Body of pancreas (tissue), 4 donors: ENCODE data around the gene INPP5D.

Source experiments
- CTCF ChIP-seq, 7 experiments: fragments of 450-650 bp in 4 of 7; fragments of 200-600 bp in 3 of 7; sonication (generic) in 3 of 7; IDR thresholded peaks; one replicate each; pipeline ENCODE4 v1.5.1; 2016 to 2019; ENCODE audit warnings: antibody characterized with exemption in 7 of 7
- POLR2A ChIP-seq, 3 donors: fragments of 450-650 bp; IDR thresholded peaks; one replicate each; pipeline ENCODE4 v1.6.1; 2016; ENCODE audit warnings: antibody characterized with exemption in 3 of 3, mild to moderate bottlenecking in 2 of 3

- TF ChIP-seq CTCF (IDR thresholded peaks at IDR 0.05) (no peak), POLR2A (IDR thresholded peaks at IDR 0.05) (no peak)
Observed at GRCh38 chr2:233153146-233153798, 93.1 kb downstream of the INPP5D start.
